ENCODE data around the gene IL20RB. TPM values are rescaled to one million over a fixed set of nuclear protein-coding genes. Genes with fewer than 3 reads are reported as not detected.

IL20RB gene
- total RNA-seq, result 0.98 and 1.5 TPM in 2 replicates

- intact Hi-C loops (cut with micrococcal nuclease), result no loop called here
- no peak for DNase-seq
- H3K4me3 Mint-ChIP-seq, result no peak within 1 kb of the TSS
- ChIA-PET POLR2A (no interaction called here), CTCF (no interaction called here)
- TF ChIP-seq CTCF (IDR thresholded peaks at IDR 0.05), result no peak
- H3K27me3 Mint-ChIP-seq, result no peaks in the 10 kb centered on the region
- no peaks in the 10 kb centered on the region for H3K9me3 Mint-ChIP-seq
- ATAC-seq (ENCODE audit: low read depth), result no peak
- H3K4me1 Mint-ChIP-seq, result peaks cover 5% of the 10 kb centered on the region
- H3K27ac Mint-ChIP-seq, result no peak within 1 kb of the TSS
- H3K36me3 Mint-ChIP-seq (ENCODE audit: low read depth), result no peaks in the 10 kb centered on the region
These were observed at the start of gene IL20RB for GRCh38 chr3:136957751-136958288. Gene IL20RB (plus strand): TSS chr3:136957983. CDS start chr3:136958114, 131 bp downstream.

GRCh38 chr3:136908297-136908696 lies 49.5 kb upstream of the IL20RB start:
- Mint-ChIP-seq H3K27ac (no peak overlapping the region), H3K9me3 (peaks cover 4% of the 10 kb centered on the region), H3K36me3 (ENCODE audit: low read depth) (peaks cover 34% of the 10 kb centered on the region), H3K4me1 (peaks cover 69% of the 10 kb centered on the region), H3K4me3 (no peak overlapping the region), H3K27me3 (no peaks in the 10 kb centered on the region)
- ATAC-seq (ENCODE audit: low read depth) (no peak), DNase-seq (no peak)
- intact Hi-C loops (cut with micrococcal nuclease), result loop anchor here (1.0 kb wide), 1 partner anchor 8 kb away; no protein-coding TSS in a partner anchor
- no peak for TF ChIP-seq CTCF (IDR thresholded peaks at IDR 0.05)
- ChIA-PET POLR2A (no interaction called here), CTCF (no interaction called here)

- Mint-ChIP-seq H3K4me1 (peaks cover 70% of the 10 kb centered on the region), H3K36me3 (ENCODE audit: low read depth) (peaks cover 33% of the 10 kb centered on the region), H3K27ac (peak overlapping the region; percentile 54), H3K9me3 (peaks cover 2% of the 10 kb centered on the region), H3K27me3 (no peaks in the 10 kb centered on the region), H3K4me3 (no peak overlapping the region)
- ChIA-PET POLR2A (interaction anchor here (0.5 to 1.3 kb wide), 2 partner anchors 20 to 46 kb away, joined by 3 to 8 read pairs; no protein-coding TSS in a partner anchor), CTCF (no interaction called here)
- intact Hi-C loops (cut with micrococcal nuclease), result no loop called here
- TF ChIP-seq CTCF (IDR thresholded peaks at IDR 0.05), result no peak
- ATAC-seq (ENCODE audit: low read depth) (no peak), DNase-seq (no peak)
These were observed 48.6 kb upstream of the IL20RB start for GRCh38 chr3:136909187-136909586.

GRCh38 chr3:136910697-136911096 lies 47.1 kb upstream of the IL20RB start:
- CTCF ChIA-PET, result no interaction called here
- H3K36me3 Mint-ChIP-seq (ENCODE audit: low read depth), result peaks cover 25% of the 10 kb centered on the region
- H3K4me1 Mint-ChIP-seq, result peaks cover 80% of the 10 kb centered on the region

GRCh38 chr3:136913168-136913567 lies 44.6 kb upstream of the IL20RB start:
- CTCF ChIA-PET, result no interaction called here
- H3K9me3 Mint-ChIP-seq, result no peaks in the 10 kb centered on the region
- peaks cover 21% of the 10 kb centered on the region for H3K36me3 Mint-ChIP-seq (ENCODE audit: low read depth)
- ATAC-seq (ENCODE audit: low read depth) (no peak), DNase-seq (no peak)
- H3K4me3 Mint-ChIP-seq, result no peak overlapping the region
- no peak for TF ChIP-seq CTCF (IDR thresholded peaks at IDR 0.05)
- H3K4me1 Mint-ChIP-seq, result peaks cover 71% of the 10 kb centered on the region
- POLR2A ChIA-PET, result interaction anchor here (0.6 kb wide), 1 partner anchor 663 kb away, joined by 3 read pairs; the partner anchor contains the start of gene PCCB
- no peaks in the 10 kb centered on the region for H3K27me3 Mint-ChIP-seq
- H3K27ac Mint-ChIP-seq, result no peak overlapping the region
- intact Hi-C loops (cut with micrococcal nuclease), result loop anchor here (2.0 kb wide), 1 partner anchor 18 kb away; no protein-coding TSS in a partner anchor

More at GRCh38 chr3:136910697-136911096, 47.1 kb upstream of the IL20RB start:
- Mint-ChIP-seq H3K4me3 (no peak overlapping the region), H3K27ac (no peak overlapping the region), H3K9me3 (no peaks in the 10 kb centered on the region), H3K27me3 (no peaks in the 10 kb centered on the region)
- ATAC-seq (ENCODE audit: low read depth) (no peak), DNase-seq (no peak)
- intact Hi-C loops (cut with micrococcal nuclease), result no loop called here
- no peak for TF ChIP-seq CTCF (IDR thresholded peaks at IDR 0.05)
- POLR2A ChIA-PET, result no interaction called here
